Pancreas (tissue), 10 donors: ENCODE data around the gene LY6G5C. TPM values are rescaled to one million over a fixed set of nuclear protein-coding genes. Genes with fewer than 3 reads are reported as not detected.
A peak's percentile ranks its signal among the peaks of the same experiment; 100 is the strongest.

Source experiments
- ATAC-seq, 4 donors: fragments of 200-7000 bp; cut with Tn5 transposase; one replicate each; pipeline versions ENCODE4 v1.8.0 to v1.9.1; 2020; ENCODE audit warnings: mild to moderate bottlenecking in 4 of 4, moderate library complexity in 4 of 4
- DNase-seq, 6 donors: peaks; one replicate each; pipeline ENCODE4 v3.0.0-alpha.2; 2020
- FAIRE-seq: peaks from 2 replicates; lab custom pipeline; 2012; peaks lifted over from hg19 to GRCh38; lab: Jason Lieb, UNC
- H3K27ac ChIP-seq, 4 donors: fragments of 200-600 bp; sonication (generic); 1 replicate in 3 of 4; 2 replicates in 1 of 4; pipeline versions ENCODE4 v1.5.0 to v1.8.0; 2020
- H3K27me3 ChIP-seq, 4 donors: fragments of 200-600 bp; one replicate each; pipeline ENCODE4 v1.8.0; 2021
- H3K36me3 ChIP-seq, 3 donors: fragments of 200-600 bp; sonication (generic) in 1 of 3; one replicate each; pipeline versions ENCODE4 v1.5.0 to v1.8.0; 2020 to 2021
- H3K4me1 ChIP-seq, 3 donors: fragments of 200-600 bp; one replicate each; pipeline ENCODE4 v1.8.0; 2021
- H3K4me3 ChIP-seq, 4 donors: fragments of 200-600 bp; sonication (generic) in 2 of 4; one replicate each; pipeline versions ENCODE4 v1.5.0 to v1.8.0; 2020 to 2021
- H3K9me3 ChIP-seq, 4 donors: fragments of 200-600 bp; one replicate each; pipeline ENCODE4 v1.8.0; 2021
- CTCF ChIP-seq, 4 donors: fragments of 200-600 bp; sonication (generic) in 3 of 4; IDR thresholded peaks; one replicate each; pipeline versions ENCODE4 v1.5.0 to v1.8.0; 2021; ENCODE audit warnings: antibody characterized with exemption in 4 of 4
- WGBS, 2 donors: extraction: QIAGEN DNeasy Blood & Tissue Kit; methylation state at CpG; one replicate each; pipeline ENCODE4 v1.1.7; 2013; 5-methylcytosine and 5-hydroxymethylcytosine counted together
- intact Hi-C, 3 donors: fragments of 100-400 bp; cut with DNase I; formaldehyde crosslinking; loops; one replicate each; pipeline versions ENCODE4 v1.11.1 to v1.14.2; 2022
- polyA plus RNA-seq, 2 donors: library from polyadenylated mRNA; stranded (reverse); fragments of 200-250 nt; gene quantifications; one replicate each; pipeline ENCODE4 v1.2.3, GENCODE V29; 2013
- total RNA-seq, 6 donors: library from RNA; stranded (reverse); fragmentation: NEBNext Ultra II Directional in 4 of 6; extraction: Animal tissue kit (Norgen Biotek cat#: 25700) in 4 of 6; gene quantifications; one replicate each; pipeline versions ENCODE4 v1.2.1 to v1.2.4, GENCODE V29; 2021 to 2023
- donor health status: healthy with polysubstance abuse.
- donor health status: DM: no; HTN: no; CAD: no; lungs with moderate emphysema.
- donor health status: DM: no; HTN: no; CAD: no.
- donor health status: control.
- donor health status: control.
- donor health status: Bipolar disorder and iron deficiency.
- donor health status: DM: yes; HTN: yes; CAD: no.
- donor health status: DM: no; HTN: no; CAD: no.
- donor health status: DM: no; HTN: no; CAD: no.
- donor health status: DM: yes; HTN: yes; CAD: no.

Gene LY6G5C
- total and polyA plus RNA-seq, 8 donors, result 1.6 to 2.9 (median 2.4) TPM

DNA sequence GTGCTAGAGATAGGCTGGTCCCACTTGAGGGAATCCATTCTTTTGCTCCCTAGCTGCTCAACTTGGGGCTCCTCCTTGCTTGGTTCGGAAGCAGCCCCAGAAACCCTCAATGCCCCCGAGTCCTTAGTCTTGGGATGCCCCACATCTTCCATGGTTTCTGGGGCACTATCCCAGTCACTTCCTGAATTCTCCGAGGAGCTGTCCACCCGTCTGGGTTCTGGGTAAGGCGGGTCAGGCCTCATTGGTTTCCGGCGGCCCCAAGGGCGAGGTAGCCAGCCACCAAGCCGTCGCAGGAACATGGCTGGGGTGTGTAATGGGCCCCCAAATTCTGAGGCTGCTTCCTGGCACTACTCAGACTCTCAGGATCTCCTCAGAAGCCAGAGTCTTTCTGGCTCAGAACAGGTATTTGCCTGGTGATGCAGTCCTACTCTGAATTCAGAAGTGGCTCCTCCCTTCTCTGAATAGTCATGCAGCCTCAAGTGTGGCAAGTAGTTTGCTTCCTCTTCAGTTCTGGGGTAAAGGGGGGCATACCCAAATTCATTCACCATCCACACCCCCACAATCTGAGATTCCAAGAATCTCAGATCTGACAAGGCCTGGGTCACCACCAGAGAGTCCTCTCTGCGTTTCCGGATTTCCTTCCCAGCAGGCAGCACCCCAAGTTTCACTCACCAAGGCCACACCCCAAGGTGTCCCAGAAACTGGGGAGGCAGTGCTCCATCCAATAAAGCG, 21.1 kb downstream of the LY6G5C start:
- FAIRE-seq (no peak), ATAC-seq (peak; percentile 25 to 39 (median 37))
- no peak for TF ChIP-seq CTCF (IDR thresholded peaks at IDR 0.05)

DNA sequence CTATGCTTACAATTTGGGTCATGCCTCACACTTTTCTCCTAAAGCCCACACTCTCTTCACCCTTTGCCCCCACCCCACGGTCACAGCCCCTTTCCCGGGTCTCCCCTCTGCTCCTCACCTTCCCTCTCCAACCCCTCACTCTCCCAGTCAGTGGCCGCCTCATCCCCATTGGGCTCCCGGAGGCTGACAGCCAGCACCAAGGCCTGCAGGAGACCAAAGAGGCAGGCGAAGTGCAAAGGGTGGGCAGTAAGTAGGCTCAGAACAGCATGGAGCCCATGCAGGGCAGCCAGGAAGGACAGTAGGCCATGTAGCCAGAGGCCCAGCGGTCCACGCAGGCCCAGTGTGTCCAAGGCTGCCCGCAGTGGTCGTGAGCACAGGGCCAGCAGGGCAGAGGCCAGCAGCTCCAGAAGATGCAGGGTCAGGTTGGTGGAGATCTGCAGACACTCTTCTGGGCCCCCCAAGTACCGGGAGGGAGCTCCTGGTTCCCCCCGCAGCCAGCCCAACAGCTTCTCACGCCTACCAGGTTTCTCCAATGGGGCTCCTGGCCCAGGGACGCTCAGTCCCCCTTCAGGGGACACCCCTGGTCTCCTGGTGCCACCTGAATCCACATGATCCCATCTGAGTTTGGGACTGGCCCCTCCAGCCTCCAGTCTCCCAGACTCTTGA, 21.8 kb downstream of the LY6G5C start:
- 73 to 75% methylated on average over 13 of the region's 13 CpGs for WGBS, 2 donors
- Histone ChIP-seq H3K27me3 (no peaks in the 10 kb centered on the region), H3K27ac (no peak overlapping the region), H3K4me1 (peaks cover 19 to 27% (median 26%) of the 10 kb centered on the region in 3 donors), H3K36me3 (no peaks in the 10 kb centered on the region), H3K4me3 (peak overlapping the region in 3 of 4 donors; percentile 50 to 66 (median 63)), H3K9me3 (no peaks in the 10 kb centered on the region)
- intact Hi-C loops, result no loop called here
- no peak for ATAC-seq
- TF ChIP-seq CTCF (IDR thresholded peaks at IDR 0.05), result no peak
- DNase-seq, result no peak
- no peak for FAIRE-seq

More for the DNA sequence above, 21.1 kb downstream of the LY6G5C start:
- H3K4me1 ChIP-seq, result peaks cover 21 to 30% (median 27%) of the 10 kb centered on the region in 3 donors
- no peaks in the 10 kb centered on the region for H3K27me3 ChIP-seq
- peak overlapping the region; percentile 63 to 79 (median 66) for H3K27ac ChIP-seq
- H3K4me3 ChIP-seq, result peak overlapping the region; percentile 50 to 76 (median 64)
- no peaks in the 10 kb centered on the region for H3K36me3 ChIP-seq
- no peaks in the 10 kb centered on the region for H3K9me3 ChIP-seq
- DNase-seq, result peak in 1 of 6 donors; percentile 33
- WGBS, 2 donors, result 8% methylated on average over 13 of the region's 13 CpGs
- intact Hi-C loops, result no loop called here

DNA sequence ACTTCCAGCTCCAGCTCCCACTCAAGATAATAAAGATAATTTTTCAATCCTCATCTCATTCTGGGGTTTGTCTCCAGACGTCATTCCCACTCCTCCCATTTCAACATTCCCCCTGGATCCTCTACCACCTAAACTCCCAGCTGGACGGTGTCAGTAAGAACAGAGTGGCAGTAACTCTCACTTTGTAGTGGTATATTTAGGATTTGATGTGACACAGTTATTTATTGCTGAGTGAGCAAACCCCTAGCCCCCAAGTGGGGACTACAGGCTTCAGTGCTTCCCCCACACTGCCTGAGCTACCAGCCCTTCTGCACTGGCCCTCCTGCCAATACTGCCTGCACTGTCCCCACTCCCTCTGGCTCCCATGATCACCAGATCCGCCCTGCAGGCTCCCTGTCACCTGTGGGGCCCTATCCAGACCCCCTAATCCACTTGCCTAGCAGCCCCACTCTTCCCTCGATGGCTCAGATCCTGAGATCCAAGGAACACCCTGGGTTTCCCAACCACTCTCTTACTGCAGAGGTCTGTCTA, 22.6 kb downstream of the LY6G5C start:
- TF ChIP-seq CTCF (IDR thresholded peaks at IDR 0.05), result no peak
- ATAC-seq (no peak), FAIRE-seq (no peak), DNase-seq (no peak)
- Histone ChIP-seq H3K9me3 (no peaks in the 10 kb centered on the region), H3K36me3 (no peaks in the 10 kb centered on the region), H3K27ac (no peak overlapping the region), H3K27me3 (no peaks in the 10 kb centered on the region), H3K4me3 (peak overlapping the region in 1 of 4 donors; percentile 66), H3K4me1 (peaks cover 10 to 24% (median 17%) of the 10 kb centered on the region in 3 donors)
- intact Hi-C loops, result no loop called here
- WGBS, 2 donors, result 72 to 79% methylated on average over 4 of the region's 4 CpGs

DNA sequence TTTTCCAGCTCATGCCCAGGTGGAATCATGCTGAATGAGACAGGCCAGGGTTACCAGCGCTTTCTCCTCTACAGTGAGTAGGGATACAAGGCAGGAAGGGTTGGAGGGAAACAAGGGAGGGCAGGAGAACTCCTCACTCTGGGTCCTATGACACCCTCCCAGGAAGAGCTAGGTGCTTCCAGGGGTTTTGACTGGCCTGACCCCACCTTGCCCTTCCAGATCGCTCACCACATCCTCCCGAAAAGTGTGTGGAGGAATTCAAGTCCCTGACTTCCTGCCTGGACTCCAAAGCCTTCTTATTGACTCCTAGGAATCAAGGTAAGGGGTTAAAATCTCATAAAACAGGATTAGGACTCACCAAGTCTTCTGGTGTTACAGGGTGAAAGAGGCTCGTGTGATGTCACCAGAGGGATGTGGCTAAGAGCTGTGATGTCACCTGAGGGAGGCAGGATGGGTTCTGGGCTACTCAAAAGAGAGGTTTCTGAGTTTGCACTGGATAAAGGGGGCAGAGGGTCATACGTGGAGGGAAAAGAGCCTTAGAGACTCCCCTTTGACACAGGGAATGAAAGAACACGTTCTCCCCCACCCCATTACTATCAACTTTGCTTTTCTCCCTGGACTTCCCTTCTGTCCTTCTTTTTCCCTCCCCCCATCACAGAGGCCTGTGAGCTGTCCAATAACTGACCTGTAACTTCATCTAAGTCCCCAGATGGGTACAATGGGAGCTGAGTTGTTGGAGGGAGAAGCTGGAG, 23.3 kb downstream of the LY6G5C start:
- Histone ChIP-seq H3K36me3 (no peaks in the 10 kb centered on the region), H3K9me3 (no peaks in the 10 kb centered on the region), H3K4me1 (peaks cover 6 to 22% (median 16%) of the 10 kb centered on the region in 3 donors), H3K4me3 (no peak overlapping the region), H3K27ac (no peak overlapping the region), H3K27me3 (no peaks in the 10 kb centered on the region)
- DNase-seq, result no peak
- no peak for TF ChIP-seq CTCF (IDR thresholded peaks at IDR 0.05)
- intact Hi-C loops, result no loop called here
- no peak for FAIRE-seq
- 76 to 84% methylated on average over 6 of the region's 6 CpGs for WGBS, 2 donors
- ATAC-seq, result no peak
